ENCODE data around the gene RAD51B.

Gene RAD51B

DNA sequence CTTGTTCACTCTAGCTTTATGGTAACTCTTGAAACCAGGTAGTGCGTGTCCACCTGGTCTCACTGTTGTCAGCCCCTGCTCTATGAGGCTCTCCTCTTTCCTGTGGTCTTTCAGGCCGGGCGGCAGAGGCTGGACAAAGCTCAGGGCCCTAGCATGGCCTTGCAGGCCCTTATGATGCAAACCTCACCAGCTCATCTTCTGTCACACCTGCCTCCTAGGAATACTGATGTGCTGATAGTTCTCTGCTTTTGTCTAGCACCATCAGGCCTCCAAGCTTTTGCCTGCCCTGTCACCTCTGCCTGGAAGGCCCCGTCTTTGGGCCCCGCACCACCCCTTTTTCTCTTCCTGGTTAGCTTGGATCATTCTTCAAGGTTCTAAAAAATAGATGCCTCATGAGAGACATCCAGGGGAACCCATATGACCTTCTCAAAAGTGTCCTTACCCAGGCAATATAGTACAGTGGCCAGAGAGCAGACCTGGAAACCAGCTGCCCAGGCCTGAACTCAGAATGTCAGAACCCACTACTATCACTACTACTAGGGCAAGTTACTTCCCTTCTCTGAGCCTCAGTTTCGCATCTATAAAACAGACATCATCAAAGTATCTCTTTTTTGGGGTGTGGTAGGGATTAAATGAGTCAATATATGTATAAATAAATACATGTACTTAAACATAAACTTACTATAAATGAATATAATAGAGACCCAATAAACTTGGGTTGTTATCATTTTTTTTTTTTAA is 881.6 kb downstream of the RAD51B start:
- no peak overlapping the region for H3K4me3 ChIP-seq (ENCODE audit: low read depth, low read length)
- TF ChIP-seq MEIS1 (CRISPR knock-in tag; IDR thresholded peaks at IDR 0.05; ENCODE audit: borderline replicate concordance) = no peak
- TF ChIP-seq, protein P1, sequence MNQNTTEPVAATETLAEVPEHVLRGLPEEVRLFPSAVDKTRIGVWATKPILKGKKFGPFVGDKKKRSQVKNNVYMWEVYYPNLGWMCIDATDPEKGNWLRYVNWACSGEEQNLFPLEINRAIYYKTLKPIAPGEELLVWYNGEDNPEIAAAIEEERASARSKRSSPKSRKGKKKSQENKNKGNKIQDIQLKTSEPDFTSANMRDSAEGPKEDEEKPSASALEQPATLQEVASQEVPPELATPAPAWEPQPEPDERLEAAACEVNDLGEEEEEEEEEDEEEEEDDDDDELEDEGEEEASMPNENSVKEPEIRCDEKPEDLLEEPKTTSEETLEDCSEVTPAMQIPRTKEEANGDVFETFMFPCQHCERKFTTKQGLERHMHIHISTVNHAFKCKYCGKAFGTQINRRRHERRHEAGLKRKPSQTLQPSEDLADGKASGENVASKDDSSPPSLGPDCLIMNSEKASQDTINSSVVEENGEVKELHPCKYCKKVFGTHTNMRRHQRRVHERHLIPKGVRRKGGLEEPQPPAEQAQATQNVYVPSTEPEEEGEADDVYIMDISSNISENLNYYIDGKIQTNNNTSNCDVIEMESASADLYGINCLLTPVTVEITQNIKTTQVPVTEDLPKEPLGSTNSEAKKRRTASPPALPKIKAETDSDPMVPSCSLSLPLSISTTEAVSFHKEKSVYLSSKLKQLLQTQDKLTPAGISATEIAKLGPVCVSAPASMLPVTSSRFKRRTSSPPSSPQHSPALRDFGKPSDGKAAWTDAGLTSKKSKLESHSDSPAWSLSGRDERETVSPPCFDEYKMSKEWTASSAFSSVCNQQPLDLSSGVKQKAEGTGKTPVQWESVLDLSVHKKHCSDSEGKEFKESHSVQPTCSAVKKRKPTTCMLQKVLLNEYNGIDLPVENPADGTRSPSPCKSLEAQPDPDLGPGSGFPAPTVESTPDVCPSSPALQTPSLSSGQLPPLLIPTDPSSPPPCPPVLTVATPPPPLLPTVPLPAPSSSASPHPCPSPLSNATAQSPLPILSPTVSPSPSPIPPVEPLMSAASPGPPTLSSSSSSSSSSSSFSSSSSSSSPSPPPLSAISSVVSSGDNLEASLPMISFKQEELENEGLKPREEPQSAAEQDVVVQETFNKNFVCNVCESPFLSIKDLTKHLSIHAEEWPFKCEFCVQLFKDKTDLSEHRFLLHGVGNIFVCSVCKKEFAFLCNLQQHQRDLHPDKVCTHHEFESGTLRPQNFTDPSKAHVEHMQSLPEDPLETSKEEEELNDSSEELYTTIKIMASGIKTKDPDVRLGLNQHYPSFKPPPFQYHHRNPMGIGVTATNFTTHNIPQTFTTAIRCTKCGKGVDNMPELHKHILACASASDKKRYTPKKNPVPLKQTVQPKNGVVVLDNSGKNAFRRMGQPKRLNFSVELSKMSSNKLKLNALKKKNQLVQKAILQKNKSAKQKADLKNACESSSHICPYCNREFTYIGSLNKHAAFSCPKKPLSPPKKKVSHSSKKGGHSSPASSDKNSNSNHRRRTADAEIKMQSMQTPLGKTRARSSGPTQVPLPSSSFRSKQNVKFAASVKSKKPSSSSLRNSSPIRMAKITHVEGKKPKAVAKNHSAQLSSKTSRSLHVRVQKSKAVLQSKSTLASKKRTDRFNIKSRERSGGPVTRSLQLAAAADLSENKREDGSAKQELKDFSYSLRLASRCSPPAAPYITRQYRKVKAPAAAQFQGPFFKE (tag by site-specific recombination; IDR thresholded peaks at IDR 0.05; ENCODE audit: borderline replicate concordance) = no peak
- TF ChIP-seq, protein P2, sequence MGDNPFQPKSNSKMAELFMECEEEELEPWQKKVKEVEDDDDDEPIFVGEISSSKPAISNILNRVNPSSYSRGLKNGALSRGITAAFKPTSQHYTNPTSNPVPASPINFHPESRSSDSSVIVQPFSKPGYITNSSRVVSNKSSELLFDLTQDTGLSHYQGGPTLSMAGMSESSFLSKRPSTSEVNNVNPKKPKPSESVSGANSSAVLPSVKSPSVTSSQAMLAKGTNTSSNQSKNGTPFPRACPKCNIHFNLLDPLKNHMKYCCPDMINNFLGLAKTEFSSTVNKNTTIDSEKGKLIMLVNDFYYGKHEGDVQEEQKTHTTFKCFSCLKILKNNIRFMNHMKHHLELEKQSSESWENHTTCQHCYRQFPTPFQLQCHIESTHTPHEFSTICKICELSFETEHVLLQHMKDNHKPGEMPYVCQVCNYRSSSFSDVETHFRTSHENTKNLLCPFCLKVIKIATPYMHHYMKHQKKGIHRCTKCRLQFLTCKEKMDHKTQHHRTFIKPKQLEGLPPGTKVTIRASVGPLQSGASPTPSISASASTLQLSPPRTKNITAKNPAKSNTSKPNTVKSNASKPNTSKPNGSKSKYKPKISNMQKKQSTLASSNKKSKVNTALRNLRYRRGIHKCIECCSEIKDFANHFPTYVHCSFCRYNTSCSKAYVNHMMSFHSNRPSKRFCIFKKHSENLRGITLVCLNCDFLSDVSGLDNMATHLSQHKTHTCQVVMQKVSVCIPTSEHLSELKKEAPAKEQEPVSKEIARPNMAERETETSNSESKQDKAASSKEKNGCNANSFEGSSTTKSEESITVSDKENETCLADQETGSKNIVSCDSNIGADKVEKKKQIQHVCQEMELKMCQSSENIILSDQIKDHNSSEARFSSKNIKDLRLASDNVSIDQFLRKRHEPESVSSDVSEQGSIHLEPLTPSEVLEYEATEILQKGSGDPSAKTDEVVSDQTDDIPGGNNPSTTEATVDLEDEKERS (tag by site-specific recombination; IDR thresholded peaks at IDR 0.05) = no peak
- no peak for TF ChIP-seq ZFHX2 (tag by site-specific recombination; conservative IDR thresholded peaks at IDR 0.05)
- TF ChIP-seq ZNF354C (tag by site-specific recombination; IDR thresholded peaks at IDR 0.05; ENCODE audit: borderline replicate concordance, low read depth) = no peak
- TF ChIP-seq ZNF585B (tag by site-specific recombination; IDR thresholded peaks at IDR 0.05) = no peak
- TF ChIP-seq ZNF48 (tag by site-specific recombination; IDR thresholded peaks at IDR 0.05) = no peak
- no peak for TF ChIP-seq ZNF626 (tag by site-specific recombination; IDR thresholded peaks at IDR 0.05)
- no peak for TF ChIP-seq HOXA7 (CRISPR knock-in tag; IDR thresholded peaks at IDR 0.05; ENCODE audit: borderline replicate concordance)
- no peak for TF ChIP-seq ZBTB8A (tag by site-specific recombination; IDR thresholded peaks at IDR 0.05)
- no peak for TF ChIP-seq ZNF777 (tag by site-specific recombination; IDR thresholded peaks at IDR 0.05; ENCODE audit: borderline replicate concordance)
- no peak for TF ChIP-seq ZNF785 (tag by site-specific recombination; IDR thresholded peaks at IDR 0.05)
- no peak for TF ChIP-seq ZNF2 (tag by site-specific recombination; IDR thresholded peaks at IDR 0.05)
- TF ChIP-seq ZNF514 (tag by site-specific recombination; IDR thresholded peaks at IDR 0.05) = no peak
- TF ChIP-seq ZNF791 (tag by site-specific recombination; IDR thresholded peaks at IDR 0.05) = no peak
- TF ChIP-seq ZNF366 (tag by site-specific recombination; conservative IDR thresholded peaks at IDR 0.05) = no peak
- no peaks in the 10 kb centered on the region for H3K36me3 ChIP-seq (ENCODE audit: control insufficient read depth in 2 of 2, insufficient read depth in 1 of 2, low read length in 2 of 2)
- ChIA-PET POLR2A (no interaction called here), CTCF (no interaction called here)
- H3K27ac ChIP-seq (ENCODE audit: extremely low read depth, low read depth, low read length) = no peak overlapping the region
- no peaks in the 10 kb centered on the region for H3K4me1 ChIP-seq (ENCODE audit: control insufficient read depth, insufficient read depth, low read length)
- no peaks in the 10 kb centered on the region for H3K9me3 ChIP-seq (ENCODE audit: control insufficient read depth, insufficient read depth, low read depth, low read length)

DNA sequence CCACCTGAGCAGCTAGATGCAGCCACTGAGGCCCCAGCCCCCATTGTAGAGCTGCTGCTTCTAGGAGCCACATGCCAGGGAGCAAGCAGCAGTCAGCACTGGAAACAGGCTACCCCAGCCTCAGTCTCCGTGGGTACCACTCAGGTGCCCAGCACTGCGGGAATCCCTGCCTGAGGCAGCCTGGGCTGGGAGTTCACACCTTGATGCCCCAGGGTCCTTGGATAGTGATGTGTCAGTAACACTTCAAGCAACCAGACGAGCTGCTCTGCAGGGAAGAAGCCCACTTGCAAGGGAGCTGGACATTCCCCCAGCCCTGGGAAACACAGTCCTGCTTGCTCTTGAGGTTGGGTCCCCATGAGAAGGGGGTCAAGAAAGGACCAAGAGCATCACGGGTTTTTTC is 882.6 kb downstream of the RAD51B start:
- H3K36me3 ChIP-seq (ENCODE audit: control insufficient read depth in 2 of 2, insufficient read depth in 1 of 2, low read length in 2 of 2) = no peaks in the 10 kb centered on the region
- no peak overlapping the region for H3K4me3 ChIP-seq (ENCODE audit: low read depth, low read length)
- H3K9me3 ChIP-seq (ENCODE audit: control insufficient read depth, insufficient read depth, low read depth, low read length) = no peaks in the 10 kb centered on the region
- CTCF ChIA-PET = interaction anchor here (0.6 kb wide), 1 partner anchor 396 kb away, joined by 3 read pairs; no protein-coding TSS in a partner anchor
- POLR2A ChIA-PET = no interaction called here
- TF ChIP-seq SP2 (tag by site-specific recombination; IDR thresholded peaks at IDR 0.05) (no peak), ZNF571 (tag by site-specific recombination; IDR thresholded peaks at IDR 0.05) (no peak), SALL2 (tag by site-specific recombination; IDR thresholded peaks at IDR 0.05; ENCODE audit: borderline replicate concordance) (no peak), ZNF394 (tag by site-specific recombination; IDR thresholded peaks at IDR 0.05; ENCODE audit: borderline replicate concordance) (no peak)
- H3K27ac ChIP-seq (ENCODE audit: extremely low read depth, low read depth, low read length) = no peak overlapping the region
- H3K4me1 ChIP-seq (ENCODE audit: control insufficient read depth, insufficient read depth, low read length) = no peaks in the 10 kb centered on the region

Measured in HEK293 (cell line).